Measurements from ENCODE around the gene FAM184A. TPM values are rescaled to one million over a fixed set of nuclear protein-coding genes. Genes with fewer than 3 reads are reported as not detected.
"Not testable (repeated sequence)": the region's sequence is repeated elsewhere in the genome, so short reads cannot be mapped to it uniquely, and the experiment has no call there.

The FAM184A gene
- total and polyA plus RNA-seq, 2 of the 13 experiments (the other 11 are each of a cell fraction or from before 2014, with no cell fraction given): 7.0 to 18.0 TPM

GRCh38 chr6:119100115-119100514 lies 21.7 kb upstream of the FAM184A start:
- no peaks in the 10 kb centered on the region for H4K20me1 ChIP-seq (ENCODE audit: insufficient read depth, low read length)
- H3K27me3 ChIP-seq (ENCODE audit: control insufficient read depth in 1 of 2, insufficient read depth in 2 of 2, low read length in 2 of 2): peaks cover 0 to 2% of the 10 kb centered on the region in 2 experiments; a peak in 2 of 5 replicates
- in situ Hi-C loops (cut with HindIII; ENCODE audit: extremely low pct_ligation_motif_present, low pct_unique_long_range_greater_than_20kb) (no loop called here), intact Hi-C loops (cut with micrococcal nuclease; ENCODE audit: unreplicated experiment) (no loop called here)
- FAIRE-seq (no peak), ATAC-seq (peak; percentile 54; the same call in 2 of the 3 replicates), DNase-seq (ENCODE audit: low spot score) (no peak)
- no peaks in the 10 kb centered on the region for H3K9me3 ChIP-seq (ENCODE audit: low read length)
- H3K79me2 ChIP-seq (ENCODE audit: insufficient read depth, low read length): no peaks in the 10 kb centered on the region
- whole genome bisulfite sequencing (ENCODE audit: low lambda C conversion rate): 9% methylated on average over 1 of the region's 1 CpG
- no TSS peak for BruUV-seq (replicated peaks)
- no peak overlapping the region for H3K9ac ChIP-seq (ENCODE audit: insufficient read depth, low read depth, low read length)
- CTCF ChIA-PET (ENCODE audit: low intra/inter-chr PET ratio, low total read pairs): no interaction called here
- H3K4me3 ChIP-seq (replicated peaks in 1 of 3; ENCODE audit: insufficient read depth in 1 of 3, low read depth in 2 of 3, low read length in 3 of 3): no peak overlapping the region
- H3K27ac ChIP-seq (ENCODE audit: extremely low read length, insufficient read depth, low read length): no peak overlapping the region
- H3K4me2 ChIP-seq (ENCODE audit: low read depth, low read length): no peak overlapping the region
- H3K4me1 ChIP-seq (ENCODE audit: insufficient read depth, low read length): no peaks in the 10 kb centered on the region
- POLR2A ChIA-PET: no interaction called here
- 0 out of 2 replicates have a peak, but pooled peaks have one; percentile 23 for TF ChIP-seq ZNF317 (CRISPR knock-in tag; IDR thresholded peaks at IDR 0.05)
- TF ChIP-seq MAX (IDR thresholded peaks at IDR 0.05): no peak
- TF ChIP-seq DR1 (CRISPR knock-in tag; IDR thresholded peaks at IDR 0.05): no peak
- H3K36me3 ChIP-seq (replicated peaks in 1 of 2; ENCODE audit: control insufficient read depth in 1 of 2, insufficient read depth in 2 of 2, low read length in 2 of 2): no peaks in the 10 kb centered on the region
- H2AFZ ChIP-seq (ENCODE audit: low read length): no peak overlapping the region

- H3K9ac ChIP-seq (ENCODE audit: insufficient read depth, low read depth, low read length); CTCF ChIA-PET (ENCODE audit: low intra/inter-chr PET ratio, low total read pairs): not testable (repeated sequence)
These were observed 19.4 kb upstream of the FAM184A start for GRCh38 chr6:119097815-119098361.

More at GRCh38 chr6:119097815-119098361, 19.4 kb upstream of the FAM184A start:
- FAIRE-seq; H3K36me3 ChIP-seq (replicated peaks in 1 of 2; ENCODE audit: control insufficient read depth in 1 of 2, insufficient read depth in 2 of 2, low read length in 2 of 2); H3K9me3 ChIP-seq (ENCODE audit: low read length); DNase-seq (ENCODE audit: low spot score); H3K4me2 ChIP-seq (ENCODE audit: low read depth, low read length); H3K4me3 ChIP-seq (replicated peaks in 1 of 3; ENCODE audit: insufficient read depth in 1 of 3, low read depth in 2 of 3, low read length in 3 of 3); BruUV-seq (replicated peaks); H3K4me1 ChIP-seq (ENCODE audit: insufficient read depth, low read length); H3K27ac ChIP-seq (ENCODE audit: extremely low read length, insufficient read depth, low read length); H4K20me1 ChIP-seq (ENCODE audit: insufficient read depth, low read length); H2AFZ ChIP-seq (ENCODE audit: low read length); POLR2A ChIA-PET; intact Hi-C loops (cut with micrococcal nuclease; ENCODE audit: unreplicated experiment); H3K27me3 ChIP-seq (ENCODE audit: control insufficient read depth in 1 of 2, insufficient read depth in 2 of 2, low read length in 2 of 2); H3K79me2 ChIP-seq (ENCODE audit: insufficient read depth, low read length); in situ Hi-C loops (cut with HindIII; ENCODE audit: extremely low pct_ligation_motif_present, low pct_unique_long_range_greater_than_20kb): not testable (repeated sequence)
- ATAC-seq: peak; percentile 44; the same call in 1 of the 3 replicates
- 34% methylated on average over 7 of the region's 9 CpGs for WGBS (ENCODE audit: low lambda C conversion rate)
